ENCODE results near the gene C2orf15. TPM values are rescaled to one million over a fixed set of nuclear protein-coding genes. Genes with fewer than 3 reads are reported as not detected.
"Not testable (repeated sequence)": the region's sequence is repeated elsewhere in the genome, so short reads cannot be mapped to it uniquely, and the experiment has no call there.

Gene C2orf15
- total RNA-seq, 1 experiment from 2014 or later = 1.4 TPM

- peak; percentile 97 for DNase-seq
- Histone ChIP-seq H4K20me1 (ENCODE audit: insufficient read depth, low read depth, low read length) (no peaks in the 10 kb centered on the region), H3K9me2 (replicated peaks; ENCODE audit: insufficient read depth, low read length) (no peaks in the 10 kb centered on the region), H3K79me2 (ENCODE audit: low read length) (peaks cover 96% of the 10 kb centered on the region), H3K4me3 (ENCODE audit: low read length) (peak within 1 kb of the TSS; percentile 97), H3K27ac (ENCODE audit: low read length) (peak within 1 kb of the TSS; percentile 36; the same call in 1 of the 2 replicates), H3K4me1 (ENCODE audit: low read length) (peaks cover 35% of the 10 kb centered on the region), H3K36me3 (ENCODE audit: insufficient read depth, low read length) (peaks cover 4% of the 10 kb centered on the region; the same call in 1 of the 2 replicates), H3K27me3 (ENCODE audit: low read length) (no peaks in the 10 kb centered on the region), H3K4me2 (ENCODE audit: low read depth, low read length, poor library complexity, severe bottlenecking) (peak within 1 kb of the TSS; percentile 83), H3K9ac (ENCODE audit: low read length) (peak within 1 kb of the TSS; percentile 88), H2AFZ (ENCODE audit: low read length) (peak within 1 kb of the TSS; percentile 57; the same call in 1 of the 2 replicates), H3K9me3 (ENCODE audit: low read length) (no peaks in the 10 kb centered on the region)
These were observed 39.5 kb downstream of the C2orf15 start, which contains the start of the genes MITD1 and MRPL30 for GRCh38 chr2:99180755-99181623. TSS of gene MITD1 (minus strand) at chr2:99181058. CDS start at chr2:99180981, 77 bp downstream. TSS of gene MRPL30 (plus strand) at chr2:99181184. CDS start at chr2:99186204, 5,020 bp downstream.

DNA sequence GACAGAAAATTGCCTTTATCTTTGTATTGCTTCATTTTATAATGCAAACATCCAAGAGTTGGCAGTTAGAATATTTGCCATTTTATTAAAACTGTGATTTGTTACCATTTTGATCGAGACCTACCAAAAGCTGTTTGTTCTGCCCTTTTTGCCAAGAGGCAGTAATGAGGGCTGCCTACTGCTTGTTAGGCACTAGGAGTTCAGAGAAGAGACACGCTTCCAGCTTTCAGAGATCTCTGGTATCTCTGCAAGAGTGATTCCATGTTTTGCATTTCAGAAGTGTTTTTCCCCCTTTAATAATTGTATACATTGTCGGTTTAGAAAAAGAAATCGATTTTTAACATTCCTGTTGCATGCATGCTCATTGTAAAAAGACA lies 40.1 kb downstream of the C2orf15 start:
- peaks cover 99% of the 10 kb centered on the region for H3K79me2 ChIP-seq (ENCODE audit: low read length)
- peak overlapping the region; percentile 88 for H3K9ac ChIP-seq (ENCODE audit: low read length)
- H3K27ac ChIP-seq (ENCODE audit: low read length) = peak overlapping the region; percentile 36; the same call in 1 of the 2 replicates
- H3K4me1 ChIP-seq (ENCODE audit: low read length) = peaks cover 35% of the 10 kb centered on the region
- H3K4me2 ChIP-seq (ENCODE audit: low read depth, low read length, poor library complexity, severe bottlenecking) = peak overlapping the region; percentile 83
- 0 out of 2 replicates have a peak overlapping the region, but pooled peaks have one; percentile 57 for H2AFZ ChIP-seq (ENCODE audit: low read length)
- H3K9me2 ChIP-seq (replicated peaks; ENCODE audit: insufficient read depth, low read length) = no peaks in the 10 kb centered on the region
- no peaks in the 10 kb centered on the region for H3K9me3 ChIP-seq (ENCODE audit: low read length)
- no peak for DNase-seq
- peak overlapping the region; percentile 97 for H3K4me3 ChIP-seq (ENCODE audit: low read length)
- peaks cover 4% of the 10 kb centered on the region; the same call in 1 of the 2 replicates for H3K36me3 ChIP-seq (ENCODE audit: insufficient read depth, low read length)
- no peaks in the 10 kb centered on the region for H4K20me1 ChIP-seq (ENCODE audit: insufficient read depth, low read depth, low read length)
- H3K27me3 ChIP-seq (ENCODE audit: low read length) = no peaks in the 10 kb centered on the region

GRCh38 chr2:99183025-99183424 lies 41.5 kb downstream of the C2orf15 start:
- peaks cover 9% of the 10 kb centered on the region; the same call in 1 of the 2 replicates for H3K36me3 ChIP-seq (ENCODE audit: insufficient read depth, low read length)
- no peaks in the 10 kb centered on the region for H3K9me3 ChIP-seq (ENCODE audit: low read length)
- H3K4me1 ChIP-seq (ENCODE audit: low read length) = peaks cover 35% of the 10 kb centered on the region
- no peak for DNase-seq
- H3K9ac ChIP-seq (ENCODE audit: low read length) = no peak overlapping the region
- H4K20me1 ChIP-seq (ENCODE audit: insufficient read depth, low read depth, low read length) = no peaks in the 10 kb centered on the region
- no peaks in the 10 kb centered on the region for H3K27me3 ChIP-seq (ENCODE audit: low read length)
- H2AFZ ChIP-seq (ENCODE audit: low read length) = no peak overlapping the region
- H3K4me3 ChIP-seq (ENCODE audit: low read length) = no peak overlapping the region
- H3K27ac ChIP-seq (ENCODE audit: low read length) = no peak overlapping the region
- H3K9me2 ChIP-seq (replicated peaks; ENCODE audit: insufficient read depth, low read length) = no peaks in the 10 kb centered on the region
- H3K79me2 ChIP-seq (ENCODE audit: low read length) = peaks cover 96% of the 10 kb centered on the region
- H3K4me2 ChIP-seq (ENCODE audit: low read depth, low read length, poor library complexity, severe bottlenecking) = peak overlapping the region; percentile 83

- Histone ChIP-seq H3K9me3 (ENCODE audit: low read length) (no peaks in the 10 kb centered on the region), H3K36me3 (ENCODE audit: insufficient read depth, low read length) (peaks cover 20% of the 10 kb centered on the region), H3K9me2 (replicated peaks; ENCODE audit: insufficient read depth, low read length) (no peaks in the 10 kb centered on the region), H4K20me1 (ENCODE audit: insufficient read depth, low read depth, low read length) (no peaks in the 10 kb centered on the region), H3K9ac (ENCODE audit: low read length) (no peak overlapping the region), H3K79me2 (ENCODE audit: low read length) (peaks cover 95% of the 10 kb centered on the region), H3K27me3 (ENCODE audit: low read length) (no peaks in the 10 kb centered on the region), H3K4me3 (ENCODE audit: low read length) (no peak overlapping the region), H3K27ac (ENCODE audit: low read length) (no peak overlapping the region), H3K4me1 (ENCODE audit: low read length) (peaks cover 23% of the 10 kb centered on the region), H2AFZ (ENCODE audit: low read length) (no peak overlapping the region), H3K4me2 (ENCODE audit: low read depth, low read length, poor library complexity, severe bottlenecking) (no peak overlapping the region)
- no peak for DNase-seq
These were observed 43.3 kb downstream of the C2orf15 start for GRCh38 chr2:99184811-99185210.

DNA sequence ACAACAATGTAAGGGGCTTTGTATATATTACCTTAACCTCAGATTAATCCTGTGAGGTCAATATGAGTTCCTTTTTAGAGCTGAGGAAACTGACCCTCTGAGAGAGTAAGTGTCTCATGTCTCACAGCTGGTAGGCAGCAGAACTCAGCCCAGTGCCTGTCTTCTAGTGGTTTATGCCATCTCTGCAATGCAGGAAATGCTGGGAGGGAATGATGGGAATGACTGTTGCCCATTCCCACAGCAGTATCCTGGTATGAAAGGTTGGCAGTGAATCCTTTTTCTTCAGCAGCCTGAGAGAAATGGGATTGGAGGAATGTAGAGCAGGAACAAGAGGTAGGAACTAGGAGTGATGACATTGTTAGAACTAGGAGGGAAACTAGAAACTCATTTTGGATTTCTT lies 45.5 kb downstream of the C2orf15 start:
- Histone ChIP-seq H3K4me2 (ENCODE audit: low read depth, low read length, poor library complexity, severe bottlenecking) (no peak overlapping the region), H3K27ac (ENCODE audit: low read length) (no peak overlapping the region), H3K4me3 (ENCODE audit: low read length) (no peak overlapping the region)

DNA sequence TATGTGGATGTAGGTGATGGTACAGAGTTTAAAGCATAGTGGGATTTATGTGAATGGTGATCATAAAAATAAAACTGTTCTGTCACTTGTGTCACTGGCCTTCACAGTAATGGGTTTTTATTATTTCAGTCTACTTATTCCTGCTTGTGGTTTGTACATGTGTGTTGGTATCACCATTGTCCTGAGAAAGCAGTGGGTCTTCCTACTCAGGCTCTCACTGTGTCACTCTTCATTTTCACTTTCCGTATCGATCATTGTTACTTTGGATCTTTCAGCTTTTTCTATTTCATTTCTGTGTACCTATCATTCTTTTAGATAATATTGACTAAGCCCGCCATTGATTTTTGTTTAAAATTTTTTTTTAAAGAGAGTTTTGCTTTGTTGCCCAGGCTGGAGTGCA lies 46.9 kb downstream of the C2orf15 start:
- no peak overlapping the region for H3K4me2 ChIP-seq (ENCODE audit: low read depth, low read length, poor library complexity, severe bottlenecking)
- H2AFZ ChIP-seq (ENCODE audit: low read length) = no peak overlapping the region
- no peaks in the 10 kb centered on the region for H3K9me2 ChIP-seq (replicated peaks; ENCODE audit: insufficient read depth, low read length)
- H3K27ac ChIP-seq (ENCODE audit: low read length) = no peak overlapping the region
- H3K9me3 ChIP-seq (ENCODE audit: low read length) = no peaks in the 10 kb centered on the region
- no peak overlapping the region for H3K9ac ChIP-seq (ENCODE audit: low read length)
- H3K79me2 ChIP-seq (ENCODE audit: low read length) = peaks cover 80% of the 10 kb centered on the region
- no peaks in the 10 kb centered on the region for H4K20me1 ChIP-seq (ENCODE audit: insufficient read depth, low read depth, low read length)
- no peak overlapping the region for H3K4me3 ChIP-seq (ENCODE audit: low read length)
- DNase-seq = no peak
- H3K27me3 ChIP-seq (ENCODE audit: low read length) = no peaks in the 10 kb centered on the region
- peaks cover 38% of the 10 kb centered on the region for H3K36me3 ChIP-seq (ENCODE audit: insufficient read depth, low read length)
- H3K4me1 ChIP-seq (ENCODE audit: low read length) = peaks cover 3% of the 10 kb centered on the region; the same call in 1 of the 2 replicates

More for the DNA sequence above, 45.5 kb downstream of the C2orf15 start:
- no peaks in the 10 kb centered on the region for H3K27me3 ChIP-seq (ENCODE audit: low read length)
- peaks cover 34% of the 10 kb centered on the region for H3K36me3 ChIP-seq (ENCODE audit: insufficient read depth, low read length)
- no peaks in the 10 kb centered on the region for H4K20me1 ChIP-seq (ENCODE audit: insufficient read depth, low read depth, low read length)
- H3K4me1 ChIP-seq (ENCODE audit: low read length) = peaks cover 13% of the 10 kb centered on the region
- H3K9me3 ChIP-seq (ENCODE audit: low read length) = no peaks in the 10 kb centered on the region
- peaks cover 93% of the 10 kb centered on the region for H3K79me2 ChIP-seq (ENCODE audit: low read length)
- DNase-seq = no peak
- no peak overlapping the region for H2AFZ ChIP-seq (ENCODE audit: low read length)
- no peak overlapping the region for H3K9ac ChIP-seq (ENCODE audit: low read length)
- H3K9me2 ChIP-seq (replicated peaks; ENCODE audit: insufficient read depth, low read length) = no peaks in the 10 kb centered on the region

- Histone ChIP-seq H3K27ac (ENCODE audit: low read length) (no peak overlapping the region), H3K79me2 (ENCODE audit: low read length) (peaks cover 58% of the 10 kb centered on the region), H3K9ac (ENCODE audit: low read length) (no peak overlapping the region), H2AFZ (ENCODE audit: low read length) (no peak overlapping the region), H3K27me3 (ENCODE audit: low read length) (no peaks in the 10 kb centered on the region), H3K9me3 (ENCODE audit: low read length) (no peaks in the 10 kb centered on the region), H3K4me3 (ENCODE audit: low read length) (no peak overlapping the region), H3K4me2 (ENCODE audit: low read depth, low read length, poor library complexity, severe bottlenecking) (no peak overlapping the region), H3K4me1 (ENCODE audit: low read length) (no peaks in the 10 kb centered on the region), H4K20me1 (ENCODE audit: insufficient read depth, low read depth, low read length) (no peaks in the 10 kb centered on the region), H3K9me2 (replicated peaks; ENCODE audit: insufficient read depth, low read length) (no peaks in the 10 kb centered on the region), H3K36me3 (ENCODE audit: insufficient read depth, low read length) (peaks cover 43% of the 10 kb centered on the region)
- DNase-seq = no peak
These were observed 49.0 kb downstream of the C2orf15 start for GRCh38 chr2:99190548-99190947.

DNA sequence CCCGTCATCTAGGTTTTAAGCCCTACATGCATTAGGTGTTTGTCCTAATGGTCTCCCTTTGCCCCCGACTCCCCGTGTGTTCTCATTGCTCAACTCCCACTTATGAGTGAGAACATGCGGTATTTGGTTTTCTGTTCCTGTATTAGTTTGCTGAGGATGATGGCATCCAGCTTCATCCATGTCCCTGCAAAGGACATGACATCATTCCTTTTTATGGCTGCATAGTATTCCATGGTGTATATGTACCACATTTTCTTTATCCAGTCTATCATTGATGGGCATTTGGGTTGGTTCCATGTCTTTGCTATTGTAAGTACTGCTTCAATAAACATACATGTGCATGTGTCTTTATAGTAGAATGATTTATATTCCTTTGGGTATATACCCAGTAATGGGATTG lies 50.9 kb downstream of the C2orf15 start:
- not testable (repeated sequence) for H3K9ac ChIP-seq (ENCODE audit: low read length); H3K4me2 ChIP-seq (ENCODE audit: low read depth, low read length, poor library complexity, severe bottlenecking); H3K27ac ChIP-seq (ENCODE audit: low read length); H3K9me2 ChIP-seq (replicated peaks; ENCODE audit: insufficient read depth, low read length); H2AFZ ChIP-seq (ENCODE audit: low read length); H3K4me1 ChIP-seq (ENCODE audit: low read length); H3K27me3 ChIP-seq (ENCODE audit: low read length); DNase-seq; H4K20me1 ChIP-seq (ENCODE audit: insufficient read depth, low read depth, low read length); H3K9me3 ChIP-seq (ENCODE audit: low read length); H3K4me3 ChIP-seq (ENCODE audit: low read length)
- H3K79me2 ChIP-seq (ENCODE audit: low read length) = peaks cover 41% of the 10 kb centered on the region
- peaks cover 44% of the 10 kb centered on the region for H3K36me3 ChIP-seq (ENCODE audit: insufficient read depth, low read length)

Data from Karpas-422 (cell line).